GM18498 (cell line): ENCODE results near the gene TRMT2A.
"Not testable (repeated sequence)": the region's sequence is repeated elsewhere in the genome, so short reads cannot be mapped to it uniquely, and the experiment has no call there.

Source experiments
- ATAC-seq: cut with Tn5 transposase; IDR thresholded peaks from one replicate; pipeline ENCODE4 v1.9.1; 2021; ENCODE audit warnings: mild to moderate bottlenecking, moderate library complexity; ENCODE audit not compliant: unreplicated experiment

TRMT2A gene

DNA sequence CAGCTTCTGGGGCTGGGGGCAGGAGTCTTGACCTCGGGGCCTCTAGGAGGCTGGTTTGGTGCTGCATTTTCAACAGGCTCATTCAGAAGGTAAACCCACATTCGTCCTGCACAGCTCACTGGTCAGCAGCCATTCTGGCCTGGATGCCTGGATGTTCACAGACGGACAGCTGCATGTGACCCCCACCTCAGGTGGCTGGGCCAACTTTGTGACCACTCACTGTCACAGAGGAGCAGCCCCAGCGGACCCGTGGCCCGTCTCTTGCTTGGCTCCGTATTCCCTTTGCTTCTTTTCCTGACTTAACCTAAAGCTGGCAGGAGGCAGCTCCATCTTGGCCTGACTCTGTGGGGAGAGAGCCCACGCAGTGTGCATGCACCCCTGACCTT lies 28.8 kb downstream of the TRMT2A start:
- ATAC-seq = no peak

DNA sequence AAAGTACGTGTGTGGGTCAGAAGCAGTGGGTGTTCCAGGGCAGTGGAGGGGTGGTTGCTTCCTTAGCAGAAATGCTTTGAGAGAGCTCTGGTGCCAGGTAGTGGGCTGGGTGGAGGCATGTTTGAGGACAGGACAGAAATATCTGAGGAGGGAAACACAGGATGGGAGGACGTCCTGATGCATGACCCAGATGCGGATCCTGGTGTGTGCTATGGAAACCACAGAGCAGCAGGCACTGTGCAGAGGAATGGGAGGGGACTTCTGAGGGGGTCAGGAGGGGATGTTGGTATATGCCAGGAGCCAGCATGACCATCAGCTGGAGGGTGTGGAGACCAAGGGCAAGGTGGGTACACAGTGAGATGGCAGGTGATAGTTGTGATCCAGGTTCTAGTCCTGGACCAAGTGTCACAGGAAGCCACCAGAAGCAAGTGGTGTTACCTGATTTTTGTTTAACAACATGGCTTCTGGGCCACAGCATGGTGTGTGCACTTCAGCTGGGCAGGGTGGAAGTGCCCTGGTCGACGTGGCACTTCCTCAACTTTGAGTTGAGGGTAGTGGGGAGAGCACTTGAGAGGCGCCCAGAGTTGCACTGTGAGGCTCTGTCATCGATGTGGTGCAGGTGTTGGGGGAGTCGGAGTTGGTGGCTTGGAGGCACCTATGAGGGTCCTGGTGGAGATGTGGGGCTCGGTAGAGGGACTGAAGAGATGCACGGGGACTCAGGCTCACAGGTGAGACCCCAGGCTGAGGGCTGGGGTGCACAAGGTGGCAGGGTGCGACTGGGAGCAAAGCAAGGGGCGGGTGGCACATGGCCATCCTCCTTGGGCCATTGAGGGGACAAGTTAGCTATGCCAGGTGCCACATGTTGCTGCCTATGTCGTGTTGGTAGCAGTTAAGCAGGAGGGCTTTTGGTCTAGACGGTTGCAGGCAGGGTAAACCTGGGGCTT lies 29.4 kb downstream of the TRMT2A start:
- no peak for ATAC-seq

DNA sequence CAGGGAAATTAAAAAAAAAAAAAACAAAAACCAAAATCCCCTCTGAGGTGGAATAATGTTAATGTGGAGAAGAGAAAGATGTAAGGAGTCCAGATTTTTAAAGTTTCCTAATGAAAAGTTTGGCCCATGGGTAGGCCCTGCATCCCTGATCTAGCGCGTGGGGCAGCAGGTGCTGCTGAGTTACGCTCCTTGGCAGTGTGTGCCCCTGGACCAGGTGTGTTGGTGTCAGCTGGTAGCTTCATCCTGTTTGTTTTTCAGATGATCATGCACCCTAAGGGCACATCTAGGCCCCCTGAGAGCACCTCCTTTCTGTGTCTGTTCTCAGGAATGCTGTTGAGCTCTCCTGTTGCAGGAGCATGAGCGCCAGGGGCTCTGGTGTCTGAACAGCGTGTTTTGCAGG lies 30.3 kb downstream of the TRMT2A start:
- ATAC-seq = no peak

DNA sequence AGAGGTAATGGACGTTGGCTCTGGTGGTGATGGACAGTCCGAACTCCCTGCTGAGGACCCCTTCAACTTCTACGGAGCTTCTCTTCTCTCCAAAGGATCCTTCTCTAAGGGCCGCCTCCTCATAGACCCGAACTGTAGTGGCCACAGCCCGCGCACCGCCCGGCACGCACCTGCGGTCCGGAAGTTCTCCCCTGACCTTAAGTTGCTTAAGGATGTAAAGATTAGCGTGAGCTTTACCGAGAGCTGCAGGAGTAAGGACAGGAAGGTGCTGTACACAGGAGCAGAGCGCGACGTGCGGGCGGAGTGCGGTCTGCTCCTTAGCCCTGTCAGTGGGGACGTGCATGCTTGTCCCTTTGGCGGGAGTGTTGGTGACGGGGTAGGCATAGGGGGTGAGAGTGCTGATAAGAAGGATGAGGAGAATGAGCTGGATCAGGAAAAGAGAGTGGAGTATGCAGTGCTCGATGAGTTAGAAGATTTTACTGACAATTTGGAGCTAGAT lies 30.9 kb downstream of the TRMT2A start:
- no peak for ATAC-seq

DNA sequence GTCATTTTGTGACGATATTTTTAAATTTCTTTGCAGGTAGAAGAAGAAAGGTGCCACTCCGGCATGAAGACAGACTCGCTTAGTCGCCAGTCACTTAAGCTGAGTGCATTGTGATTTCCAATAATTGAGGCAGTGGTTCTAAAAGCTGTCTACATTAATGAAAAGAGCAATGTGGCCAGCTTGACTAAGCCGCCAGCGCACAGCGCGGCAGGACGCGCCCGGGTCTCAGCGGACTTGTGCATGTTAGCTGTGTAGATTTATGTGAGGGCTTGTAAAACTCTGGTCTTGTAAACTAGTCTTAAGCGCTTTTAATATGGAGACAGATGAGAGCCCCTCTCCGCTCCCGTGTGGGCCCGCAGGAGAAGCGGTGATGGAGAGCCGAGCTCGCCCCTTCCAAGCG lies 31.4 kb downstream of the TRMT2A start:
- ATAC-seq = no peak

DNA sequence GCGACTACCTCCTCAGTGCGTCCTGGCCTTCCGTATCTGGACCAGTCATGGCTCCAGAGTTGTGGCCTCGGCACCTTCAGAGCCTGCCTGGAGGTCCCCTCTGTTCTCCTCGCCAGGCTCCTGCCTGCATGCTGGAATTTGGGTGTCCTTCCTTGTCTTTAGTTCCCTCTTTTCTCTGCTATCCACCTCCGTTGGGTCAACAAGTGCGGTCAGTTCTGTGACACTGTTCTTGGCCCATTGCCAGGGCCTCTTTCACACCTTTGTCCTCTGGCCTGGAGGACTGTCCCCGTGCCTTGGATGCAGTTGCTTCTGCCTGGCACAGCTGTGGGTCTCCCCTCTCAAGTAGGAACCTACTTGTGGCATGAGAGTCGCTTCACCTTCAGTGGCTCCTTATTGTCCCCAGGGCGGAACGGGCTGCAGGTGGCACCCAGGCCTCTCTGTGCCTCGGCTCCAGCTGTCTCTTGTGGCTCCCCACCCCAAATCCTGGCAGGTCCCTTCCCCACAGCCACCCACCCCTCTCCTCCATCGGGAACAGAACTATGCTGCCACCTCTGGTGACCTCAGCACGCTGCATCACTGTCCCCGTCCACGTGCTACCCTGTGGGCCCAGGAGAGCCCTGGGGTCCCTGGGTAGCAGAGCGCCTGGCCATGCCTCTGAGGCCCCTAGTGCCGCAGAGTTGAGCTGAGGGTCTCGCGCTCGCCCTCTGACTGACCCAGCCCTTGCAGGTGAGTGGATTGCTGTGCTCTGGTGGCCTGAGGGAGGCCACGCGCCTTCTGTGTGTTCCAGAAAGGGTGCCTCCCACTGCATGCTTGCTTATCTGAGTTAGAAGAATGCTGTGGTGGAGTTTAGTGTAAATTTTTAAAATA lies 32.2 kb downstream of the TRMT2A start:
- ATAC-seq = no peak

DNA sequence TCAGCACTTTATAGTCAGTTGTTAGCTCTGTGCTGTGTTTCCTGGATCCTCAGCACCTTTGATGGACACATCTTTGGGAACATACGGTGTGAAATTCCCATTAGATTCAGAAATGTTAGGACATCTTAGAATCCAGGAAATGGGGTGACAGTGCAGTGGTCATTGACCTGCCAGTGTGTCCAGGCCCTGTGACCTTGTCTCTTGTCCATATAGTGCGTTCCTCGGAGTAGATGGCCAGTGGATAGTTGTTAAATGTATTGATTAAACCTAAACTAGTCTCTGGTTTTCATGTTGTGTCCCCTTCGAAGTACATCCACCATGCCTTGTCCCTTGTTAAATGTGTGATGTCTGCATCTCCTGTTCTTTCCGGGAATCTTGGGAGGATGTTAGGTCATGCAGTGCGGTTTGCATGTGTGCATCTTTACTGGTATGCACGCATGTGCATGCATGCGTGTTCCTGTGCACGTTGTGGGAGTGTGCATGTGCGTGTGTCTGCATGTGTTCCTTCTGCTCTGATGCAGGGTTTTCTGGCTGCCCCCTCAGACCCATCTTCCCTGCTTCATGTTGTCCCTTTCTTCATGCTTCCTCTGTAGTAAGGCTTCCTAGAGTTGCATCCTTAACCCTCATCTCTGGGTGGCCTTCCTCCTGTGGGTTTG lies 33.0 kb downstream of the TRMT2A start:
- ATAC-seq = no peak

DNA sequence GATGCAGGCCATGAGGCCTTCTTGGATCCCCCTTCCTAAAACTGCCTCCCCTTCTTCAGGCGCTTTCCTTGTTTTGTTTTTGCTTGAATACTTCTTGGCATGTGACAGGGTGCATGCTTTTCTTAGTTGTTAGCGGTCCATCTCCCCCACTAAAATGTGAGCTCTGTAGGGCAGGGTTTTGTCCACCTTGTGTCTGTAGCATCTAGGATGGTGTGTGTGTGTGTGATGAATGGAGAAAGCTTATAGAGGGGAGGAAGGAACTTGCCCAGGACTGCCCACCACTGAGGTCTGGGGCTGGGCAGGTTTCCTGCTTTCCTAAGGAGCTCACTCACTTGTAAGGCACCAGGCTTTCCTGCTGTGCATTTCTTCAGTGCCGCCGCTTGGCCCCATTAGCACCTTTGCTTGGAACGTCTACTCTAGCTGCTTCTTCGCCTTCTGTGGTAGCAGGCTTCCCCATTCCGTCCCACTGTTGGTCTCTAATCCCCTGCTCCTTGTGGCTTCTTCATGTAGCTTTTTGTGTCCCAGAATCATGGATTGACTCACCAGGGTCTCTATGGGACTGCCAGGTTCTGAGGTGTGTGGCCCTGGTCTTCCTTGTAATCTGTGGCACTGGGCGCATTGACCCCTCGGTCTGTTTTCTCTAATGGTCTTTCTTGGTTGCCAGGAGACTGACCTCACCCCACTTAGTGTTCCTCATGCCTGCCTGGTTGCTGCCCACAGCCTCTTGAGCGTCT lies 33.7 kb downstream of the TRMT2A start:
- no peak for ATAC-seq

DNA sequence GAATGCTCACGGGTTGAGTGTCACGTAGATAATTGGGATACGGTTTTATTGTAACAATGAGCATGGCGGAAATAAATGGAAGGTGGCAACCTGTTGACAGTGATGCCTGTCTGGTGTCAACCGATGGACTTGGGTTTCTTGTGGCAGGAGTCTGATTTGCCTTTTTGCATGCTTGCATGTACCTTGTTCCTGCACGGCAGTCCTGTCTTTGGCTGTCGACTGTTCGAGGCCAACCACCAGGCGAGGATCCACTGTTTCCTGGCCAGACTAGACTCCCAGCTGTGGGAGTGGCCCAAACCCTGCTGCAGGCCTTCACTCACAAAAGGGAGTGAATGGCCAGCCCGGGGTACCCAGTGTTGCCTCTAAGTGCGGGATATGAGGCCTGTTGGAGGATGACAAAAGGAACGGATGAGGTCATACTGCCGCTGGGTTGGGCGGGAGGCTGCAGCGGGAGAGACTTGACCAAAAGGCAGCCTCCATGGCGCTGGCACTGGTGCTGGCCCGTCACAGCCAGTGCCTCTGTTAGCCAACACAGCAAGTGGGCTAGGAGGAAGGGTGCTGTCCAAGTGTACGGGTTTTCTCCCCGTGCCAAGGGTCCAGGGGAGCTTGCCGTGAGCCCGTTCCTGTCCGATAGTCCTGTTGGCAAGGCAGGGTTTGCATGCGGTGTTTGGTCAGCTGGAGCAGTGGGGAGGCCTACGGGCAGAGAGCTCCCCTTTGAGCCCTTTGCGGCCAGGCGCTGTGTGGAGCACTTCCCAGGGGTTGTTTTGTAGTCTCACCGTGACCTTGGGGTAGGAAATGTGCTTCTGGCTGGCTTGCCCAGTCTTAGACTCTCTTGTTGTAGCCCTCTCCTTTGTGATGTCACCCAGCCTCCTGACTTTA lies 36.0 kb downstream of the TRMT2A start:
- ATAC-seq = no peak

DNA sequence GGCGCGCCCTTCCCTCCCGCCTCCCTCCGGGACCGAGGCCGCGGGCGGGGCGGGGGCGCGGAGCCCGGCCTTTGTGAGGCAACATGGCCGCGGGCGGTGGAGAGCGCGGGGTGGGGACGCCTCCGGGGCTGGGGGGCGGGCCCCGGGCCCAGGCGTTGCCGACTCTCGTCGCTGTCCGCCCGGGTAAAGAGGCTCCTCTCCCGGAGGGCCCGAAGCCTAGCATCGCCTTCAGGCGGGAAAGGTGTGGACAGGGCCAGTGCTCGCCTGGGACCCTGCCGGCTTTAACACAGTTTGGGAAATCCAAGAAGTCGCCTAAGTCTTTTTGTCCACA lies 36.6 kb downstream of the TRMT2A start:
- peak; percentile 76 for ATAC-seq

DNA sequence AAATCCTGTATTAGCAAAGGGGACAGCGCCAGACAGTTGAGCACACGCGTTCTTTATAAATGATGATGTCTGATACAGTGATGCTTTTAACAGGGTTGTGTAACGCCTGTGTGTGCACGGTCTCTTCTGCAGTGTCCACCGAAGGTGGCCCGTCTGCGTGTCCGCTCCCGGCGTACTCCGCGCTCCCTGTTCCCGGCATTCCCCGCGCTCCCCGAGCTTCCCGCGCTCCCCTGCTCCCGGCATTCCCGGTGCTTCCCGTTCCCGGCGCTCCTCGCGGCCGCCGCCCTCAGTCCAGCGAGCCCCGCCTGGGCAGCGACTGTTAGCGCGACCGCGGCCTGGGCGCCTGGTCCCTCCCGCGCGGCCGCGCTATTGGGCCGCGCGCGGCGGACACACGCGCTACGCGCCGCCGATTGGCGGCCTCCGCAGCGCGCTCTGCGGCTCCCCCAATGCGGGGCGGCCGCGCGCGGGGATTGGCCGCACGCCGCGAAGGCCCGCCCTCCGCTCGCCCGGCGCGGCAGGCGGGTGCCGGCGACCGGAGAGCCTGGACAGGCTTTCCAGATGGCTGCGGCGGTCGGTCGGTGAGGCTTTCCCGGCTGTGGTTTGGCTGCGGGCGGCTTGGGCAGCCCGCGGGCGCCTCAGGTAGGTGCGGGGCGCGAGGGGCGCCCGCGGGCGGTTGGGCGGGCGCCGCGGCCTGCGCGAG lies 37.1 kb downstream of the TRMT2A start, which contains the start of gene DGCR8:
Gene DGCR8, plus strand, starts transcription at position 497 of the 700 bp plus-strand sequence. CDS start 5,723 bp downstream, outside the sequence.
- ATAC-seq = peak; percentile 86

DNA sequence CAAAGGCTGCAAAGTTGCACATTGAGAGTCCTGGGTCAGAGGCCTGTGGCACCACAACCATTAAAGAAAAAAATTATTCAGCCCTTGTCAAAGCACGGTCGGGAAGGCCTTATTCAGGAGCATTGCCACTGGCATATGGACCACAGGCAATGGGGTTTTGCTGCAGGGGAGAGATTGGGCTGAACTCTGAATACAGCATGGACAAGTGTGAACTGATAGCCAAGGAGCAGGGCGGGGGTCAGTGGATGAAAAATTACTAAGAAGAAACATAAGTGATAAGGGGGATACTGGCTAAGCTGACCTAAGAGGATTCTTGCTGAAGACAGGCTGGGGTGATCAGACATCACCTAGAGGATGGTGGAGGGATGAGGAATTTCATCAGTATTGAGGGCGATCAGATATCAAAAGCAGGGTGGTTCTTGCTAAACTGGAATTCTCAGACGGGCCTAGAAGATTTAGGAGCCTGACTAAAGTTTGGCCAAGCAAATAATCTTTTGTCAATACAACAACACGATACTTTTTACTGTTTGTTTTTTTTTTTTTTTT lies 40.3 kb downstream of the TRMT2A start:
- no peak for ATAC-seq

DNA sequence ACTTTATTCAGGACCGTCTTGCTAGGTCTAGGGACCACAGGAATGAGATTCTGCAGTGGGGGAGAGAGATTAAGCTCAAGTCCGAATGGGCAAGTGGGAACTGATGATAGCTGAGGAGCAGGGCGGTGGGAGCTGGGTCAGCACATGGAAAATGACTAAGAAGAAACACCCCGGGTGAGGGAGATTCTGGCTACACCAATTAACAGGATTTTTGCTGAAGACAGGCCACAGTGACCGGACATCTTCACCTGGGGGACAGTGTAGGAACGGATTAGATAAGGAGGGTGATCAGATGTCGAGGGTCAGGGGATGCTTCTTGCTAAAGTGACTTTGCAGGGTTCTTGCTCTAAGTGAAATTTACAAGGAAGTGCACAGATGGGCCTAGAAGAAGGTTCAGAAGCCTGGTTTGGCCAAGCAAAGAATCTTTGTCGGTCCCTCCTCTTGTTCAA lies 45.5 kb downstream of the TRMT2A start:
- no peak for ATAC-seq

DNA sequence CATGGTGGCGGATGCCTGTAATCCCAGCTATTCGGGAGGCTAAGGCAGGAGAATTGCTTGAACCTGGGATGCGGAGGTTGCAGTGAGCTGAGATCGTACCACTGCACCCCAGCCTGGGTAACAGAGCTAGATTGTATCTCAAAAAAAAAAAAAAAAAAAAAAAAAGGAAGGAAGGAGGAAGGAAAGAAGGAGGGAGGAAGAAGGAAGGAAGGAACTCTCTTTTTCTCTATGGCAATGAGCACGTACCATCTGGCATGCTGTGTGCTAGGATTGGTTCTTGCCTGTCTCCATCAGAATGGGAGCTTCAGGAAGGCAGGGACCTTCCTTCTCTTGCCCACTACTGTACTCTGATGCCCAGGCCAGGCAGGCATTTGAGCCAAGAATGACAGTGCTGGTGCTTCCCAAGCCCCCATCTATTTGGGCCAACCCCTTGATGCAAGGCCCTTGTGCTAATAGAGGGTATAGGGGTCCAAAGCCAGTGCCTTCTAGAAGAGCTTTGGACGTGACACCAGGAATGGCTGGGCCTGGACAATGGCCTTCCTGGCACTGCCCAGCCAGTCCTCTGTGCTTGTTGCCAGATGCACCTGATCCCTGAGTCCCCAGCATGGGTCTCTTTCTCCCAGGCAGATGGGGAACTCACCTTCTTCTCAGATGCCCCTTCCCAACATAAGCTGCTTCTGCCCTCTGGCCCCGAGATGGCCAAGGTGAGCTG lies 47.5 kb downstream of the TRMT2A start:
- no peak for ATAC-seq

DNA sequence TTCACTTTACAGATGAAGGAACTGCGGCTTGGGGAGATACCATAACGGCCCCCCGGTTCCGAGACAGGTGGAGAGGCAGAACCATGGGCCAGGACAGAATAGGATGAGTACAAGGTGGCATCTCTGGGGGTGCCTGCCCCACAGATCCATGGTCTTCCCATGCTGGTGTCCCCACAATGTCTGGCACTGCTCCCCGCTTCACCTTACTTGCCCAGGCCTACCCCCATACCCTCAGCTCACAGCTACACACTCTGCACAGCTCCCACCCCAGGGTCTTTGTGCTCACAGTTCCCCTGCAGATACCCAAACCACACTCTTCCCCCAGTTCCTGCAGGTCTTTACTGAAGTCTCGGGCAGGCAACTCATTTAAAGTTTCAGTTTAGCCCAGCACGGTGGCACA lies 48.4 kb downstream of the TRMT2A start:
- no peak for ATAC-seq

DNA sequence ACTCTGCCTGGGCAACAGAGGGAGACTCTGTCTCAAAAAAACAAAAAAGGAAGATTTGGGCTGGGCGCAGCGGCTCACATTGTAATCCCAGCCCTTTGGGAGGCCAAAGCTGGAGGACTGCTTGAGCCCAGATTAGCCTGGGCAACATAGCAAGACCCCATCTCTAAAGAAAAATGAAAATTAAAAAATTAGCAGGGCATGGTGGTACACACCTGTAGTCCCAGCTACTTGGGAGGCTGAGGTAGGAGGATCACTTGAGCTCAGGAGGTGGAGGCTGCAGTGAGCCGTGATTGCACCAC lies 49.7 kb downstream of the TRMT2A start:
- not testable (repeated sequence) for ATAC-seq

DNA sequence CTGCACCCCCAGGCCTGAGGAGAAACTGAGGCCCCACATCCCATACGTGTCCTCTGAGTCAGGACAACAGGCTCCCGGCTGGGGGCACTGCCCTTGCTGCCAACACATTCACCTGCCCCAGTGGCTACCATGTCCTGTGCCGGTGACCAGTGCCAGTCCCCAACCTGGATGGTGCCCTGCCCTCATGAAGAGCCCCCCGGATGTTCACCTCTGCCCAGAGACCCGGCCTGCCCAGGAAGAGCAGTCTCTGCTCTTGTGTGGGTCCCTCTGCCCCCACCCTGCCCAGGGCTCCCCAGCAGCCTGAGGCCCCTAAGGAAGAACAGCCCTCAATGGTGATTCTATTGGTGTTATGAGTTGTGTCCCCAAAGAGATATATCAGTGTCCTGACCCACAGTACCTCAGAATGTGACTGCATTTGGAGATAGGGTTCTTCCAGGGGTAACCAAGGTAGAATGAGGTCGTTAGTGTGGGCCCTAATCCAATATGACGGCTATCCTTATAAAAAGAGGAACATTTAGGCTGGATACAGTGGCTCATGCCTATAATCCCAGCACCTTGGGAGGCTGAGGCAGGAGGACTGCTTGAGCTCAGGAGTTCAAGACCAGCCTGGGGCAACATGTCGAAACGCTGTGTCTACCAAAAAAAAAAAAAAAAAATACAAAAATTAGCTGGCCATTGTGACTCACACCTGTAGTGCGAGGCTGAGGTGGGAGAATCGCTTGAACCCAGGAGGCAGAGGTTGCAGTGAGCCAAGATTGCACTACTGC lies 50.2 kb downstream of the TRMT2A start:
- no peak for ATAC-seq
